Erythroblast (primary cell): ENCODE results near the gene KDM5D.

Experiments
- GATA1 ChIP-seq: IDR thresholded peaks from 2 replicates; pipeline ENCODE4 v1.6.1; 2011; ENCODE audit warnings: low read depth, mild to moderate bottlenecking, control low read depth, low read length, moderate library complexity
- POLR2A ChIP-seq: IDR thresholded peaks from 2 replicates; pipeline ENCODE4 v1.6.1; 2011; ENCODE audit warnings: mild to moderate bottlenecking, low read length

DNA sequence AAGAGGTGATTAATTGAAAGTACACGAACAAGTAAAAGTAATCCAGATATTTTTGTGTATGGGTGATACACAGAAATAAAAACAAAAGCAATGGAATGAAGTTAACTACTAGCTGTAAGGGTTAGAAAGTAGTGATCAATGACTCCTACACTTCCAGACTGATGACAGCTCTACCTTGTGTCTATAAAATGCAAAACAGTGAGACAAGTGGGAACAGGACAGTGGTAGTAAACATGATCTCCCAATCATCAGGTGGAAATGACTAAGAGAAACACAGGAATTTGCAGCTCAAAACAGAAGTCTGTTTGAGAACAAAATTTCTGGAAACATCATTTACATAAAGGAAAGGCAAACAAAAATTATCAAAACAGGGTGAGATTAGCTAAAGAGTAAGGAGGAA, 10.1 kb downstream of the KDM5D start:
- TF ChIP-seq POLR2A (no peak), GATA1 (no peak)
